AG20443 (cell line): ENCODE data around the gene PAQR6.

ENCODE experiments used
- DNase-seq: peaks from one replicate; pipeline ENCODE4 v3.0.0; 2012; ENCODE audit warnings: low spot score, mixed read lengths

Gene PAQR6

GRCh38 chr1:156247460-156248322 lies at the start of gene PAQR6:
Gene PAQR6, minus strand, starts transcription at chr1:156248056. Its CDS starts 1,325 bp downstream, at chr1:156246731.
- DNase-seq, result peak; percentile 20

- DNase-seq, result peak; percentile 81
Measured at GRCh38 chr1:156295391-156295947, 47.6 kb upstream of the PAQR6 start, which contains the start of gene GLMP. Gene GLMP, minus strand, starts transcription at chr1:156295679. Its CDS starts 34 bp downstream, at chr1:156295645.

GRCh38 chr1:156293895-156294294 lies 46.0 kb upstream of the PAQR6 start:
- no peak for DNase-seq

- no peak for DNase-seq
Measured at GRCh38 chr1:156293098-156293434, 45.2 kb upstream of the PAQR6 start.

- peak; percentile 98 for DNase-seq
Measured at GRCh38 chr1:156291226-156292061, 43.6 kb upstream of the PAQR6 start.

- no peak for DNase-seq
Measured at GRCh38 chr1:156289857-156290256, 42.0 kb upstream of the PAQR6 start.

GRCh38 chr1:156286061-156286460 lies 38.2 kb upstream of the PAQR6 start:
- no peak for DNase-seq

- DNase-seq, result no peak
Measured at GRCh38 chr1:156285437-156285836, 37.6 kb upstream of the PAQR6 start.

- no peak for DNase-seq
Measured at GRCh38 chr1:156284757-156285156, 36.9 kb upstream of the PAQR6 start.

- no peak for DNase-seq
Measured at GRCh38 chr1:156284112-156284511, 36.3 kb upstream of the PAQR6 start, which contains the start of gene TMEM79. Gene TMEM79, plus strand, starts transcription at chr1:156284325. Its CDS starts 902 bp downstream, at chr1:156285227.

- DNase-seq, result no peak
Measured at GRCh38 chr1:156283521-156283920, 35.7 kb upstream of the PAQR6 start.

- DNase-seq, result peak; percentile 96
Measured at GRCh38 chr1:156282479-156283222, 34.8 kb upstream of the PAQR6 start, which contains the start of gene SMG5. Gene SMG5, minus strand, starts transcription at chr1:156282825. Its CDS starts 145 bp downstream, at chr1:156282680.

- no peak for DNase-seq
Measured at GRCh38 chr1:156281693-156282478, 34.0 kb upstream of the PAQR6 start.

- peak; percentile 56 for DNase-seq
Measured at GRCh38 chr1:156281281-156281680, 33.4 kb upstream of the PAQR6 start.

GRCh38 chr1:156279837-156280236 lies 32.0 kb upstream of the PAQR6 start:
- no peak for DNase-seq

GRCh38 chr1:156276966-156277381 lies 29.1 kb upstream of the PAQR6 start:
- DNase-seq, result peak; percentile 24

GRCh38 chr1:156276532-156276931 lies 28.7 kb upstream of the PAQR6 start:
- DNase-seq, result peak; percentile 20

GRCh38 chr1:156270314-156270713 lies 22.5 kb upstream of the PAQR6 start:
- no peak for DNase-seq

GRCh38 chr1:156268336-156268735 lies 20.5 kb upstream of the PAQR6 start:
- no peak for DNase-seq

GRCh38 chr1:156266051-156266450 lies 18.2 kb upstream of the PAQR6 start:
- DNase-seq, result no peak

- no peak for DNase-seq
Measured at GRCh38 chr1:156263288-156263655, 15.4 kb upstream of the PAQR6 start.
